ENCODE data around the gene TSHZ3.

TSHZ3 gene

DNA sequence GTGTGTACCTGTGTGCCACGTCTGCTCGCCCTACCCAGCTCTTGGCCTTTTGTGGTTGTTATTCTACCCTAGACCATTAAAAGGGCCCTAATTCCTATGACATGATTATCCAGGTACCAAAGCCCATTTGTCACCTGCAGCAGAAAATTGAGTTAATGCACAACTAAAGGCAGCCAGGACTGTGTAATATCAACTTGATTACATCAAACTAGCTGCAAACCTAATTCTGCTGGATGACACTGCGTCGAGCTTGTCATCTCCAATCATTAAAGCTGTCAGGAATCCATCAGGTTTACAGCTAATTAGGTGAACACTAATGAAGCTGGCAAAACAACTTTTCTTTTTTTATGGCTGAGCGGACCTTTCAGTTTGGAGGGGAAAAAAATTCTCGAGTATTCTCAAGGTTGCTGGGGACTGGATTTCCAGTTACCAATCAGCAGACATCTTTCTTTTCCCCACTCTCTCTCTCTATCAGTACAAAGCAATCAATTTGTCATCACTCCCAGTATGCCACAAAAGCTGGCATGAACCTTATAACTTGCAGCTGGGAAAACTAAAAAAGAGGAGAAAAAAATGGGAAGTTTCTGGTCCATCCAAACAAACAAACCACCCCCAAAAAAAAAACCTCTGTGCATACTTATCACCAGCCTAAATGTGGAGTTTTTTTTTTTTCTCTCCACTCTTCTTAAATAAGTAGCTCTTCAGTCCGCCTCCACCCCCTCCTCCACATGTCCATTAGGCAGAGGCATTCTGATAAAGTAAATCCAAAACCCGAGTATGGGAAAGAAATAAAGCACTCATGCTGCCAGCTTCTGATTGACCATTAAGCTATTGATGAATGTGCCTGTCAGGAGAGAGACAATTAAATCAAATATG is 2.8 kb downstream of the TSHZ3 start:
- DNase-seq (ENCODE audit: insufficient read length, low spot score) = no peak
- FAIRE-seq = no peak
- TF ChIP-seq, protein P1, sequence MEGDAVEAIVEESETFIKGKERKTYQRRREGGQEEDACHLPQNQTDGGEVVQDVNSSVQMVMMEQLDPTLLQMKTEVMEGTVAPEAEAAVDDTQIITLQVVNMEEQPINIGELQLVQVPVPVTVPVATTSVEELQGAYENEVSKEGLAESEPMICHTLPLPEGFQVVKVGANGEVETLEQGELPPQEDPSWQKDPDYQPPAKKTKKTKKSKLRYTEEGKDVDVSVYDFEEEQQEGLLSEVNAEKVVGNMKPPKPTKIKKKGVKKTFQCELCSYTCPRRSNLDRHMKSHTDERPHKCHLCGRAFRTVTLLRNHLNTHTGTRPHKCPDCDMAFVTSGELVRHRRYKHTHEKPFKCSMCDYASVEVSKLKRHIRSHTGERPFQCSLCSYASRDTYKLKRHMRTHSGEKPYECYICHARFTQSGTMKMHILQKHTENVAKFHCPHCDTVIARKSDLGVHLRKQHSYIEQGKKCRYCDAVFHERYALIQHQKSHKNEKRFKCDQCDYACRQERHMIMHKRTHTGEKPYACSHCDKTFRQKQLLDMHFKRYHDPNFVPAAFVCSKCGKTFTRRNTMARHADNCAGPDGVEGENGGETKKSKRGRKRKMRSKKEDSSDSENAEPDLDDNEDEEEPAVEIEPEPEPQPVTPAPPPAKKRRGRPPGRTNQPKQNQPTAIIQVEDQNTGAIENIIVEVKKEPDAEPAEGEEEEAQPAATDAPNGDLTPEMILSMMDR (IDR thresholded peaks at IDR 0.05; ENCODE audit: insufficient read depth, missing control alignments) = no peak

- TF ChIP-seq, protein P1 (IDR thresholded peaks at IDR 0.05; ENCODE audit: insufficient read depth, missing control alignments) = no peak
- DNase-seq (ENCODE audit: insufficient read length, low spot score) (no peak), FAIRE-seq (no peak)
Measured at GRCh38 chr19:31344403-31344802, 4.8 kb downstream of the TSHZ3 start.

- TF ChIP-seq, protein P1 (IDR thresholded peaks at IDR 0.05; ENCODE audit: insufficient read depth, missing control alignments) = no peak
- FAIRE-seq (no peak), DNase-seq (ENCODE audit: insufficient read length, low spot score) (no peak)
Measured at GRCh38 chr19:31342926-31343325, 6.3 kb downstream of the TSHZ3 start.

DNA sequence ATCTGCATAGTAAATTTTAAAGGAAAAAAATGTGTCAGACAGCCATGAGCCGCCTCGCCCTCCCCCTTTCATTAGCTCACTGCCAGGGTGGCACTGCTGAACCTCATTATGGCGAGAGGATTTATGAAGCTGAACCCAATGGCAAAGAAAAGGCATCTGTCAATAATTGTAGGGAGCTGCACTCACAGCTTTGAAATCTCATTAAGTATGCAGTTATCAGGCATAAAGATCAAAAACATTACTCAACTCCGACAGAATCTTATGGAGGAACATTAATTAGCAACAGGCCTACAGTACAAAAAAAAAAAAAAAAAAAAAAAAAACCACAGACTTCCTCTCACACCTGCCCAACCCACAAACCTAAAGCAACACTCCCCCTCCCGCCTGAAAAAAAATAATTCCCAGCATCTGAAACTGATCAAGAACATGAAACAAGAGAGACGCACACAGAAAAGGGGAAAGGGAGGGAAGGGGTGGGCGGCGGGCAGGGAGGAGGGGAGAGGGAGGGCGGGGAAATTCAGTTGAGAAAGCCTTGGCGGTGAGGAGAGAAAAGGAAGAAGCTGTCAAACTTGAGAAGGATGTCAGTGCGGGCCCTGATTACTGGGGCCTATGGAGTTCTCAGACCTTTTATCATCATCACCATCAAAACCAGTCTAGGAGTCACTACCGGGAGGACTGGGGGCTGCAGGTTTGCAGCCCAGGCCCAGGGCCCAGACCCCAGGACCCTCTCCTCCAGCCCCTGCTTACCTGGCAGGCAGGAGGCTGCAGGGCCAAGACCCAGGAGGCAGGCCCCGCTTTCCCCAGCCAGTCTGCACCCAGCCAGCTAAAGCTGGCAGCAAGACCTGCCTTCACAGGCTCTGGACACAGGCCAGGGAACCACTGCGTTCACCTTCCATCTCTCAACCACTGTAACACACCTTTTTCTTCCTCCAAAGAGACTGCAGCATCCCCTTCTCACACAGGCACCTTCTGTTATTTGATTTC is 8.9 kb downstream of the TSHZ3 start:
- DNase-seq (ENCODE audit: insufficient read length, low spot score) (no peak), FAIRE-seq (no peak)
- TF ChIP-seq, protein P1 (IDR thresholded peaks at IDR 0.05; ENCODE audit: insufficient read depth, missing control alignments) = no peak

- no peak for FAIRE-seq
- TF ChIP-seq, protein P1 (IDR thresholded peaks at IDR 0.05; ENCODE audit: insufficient read depth, missing control alignments) = no peak
- DNase-seq (ENCODE audit: insufficient read length, low spot score) = no peak
Measured at GRCh38 chr19:31339411-31339810, 9.8 kb downstream of the TSHZ3 start.

DNA sequence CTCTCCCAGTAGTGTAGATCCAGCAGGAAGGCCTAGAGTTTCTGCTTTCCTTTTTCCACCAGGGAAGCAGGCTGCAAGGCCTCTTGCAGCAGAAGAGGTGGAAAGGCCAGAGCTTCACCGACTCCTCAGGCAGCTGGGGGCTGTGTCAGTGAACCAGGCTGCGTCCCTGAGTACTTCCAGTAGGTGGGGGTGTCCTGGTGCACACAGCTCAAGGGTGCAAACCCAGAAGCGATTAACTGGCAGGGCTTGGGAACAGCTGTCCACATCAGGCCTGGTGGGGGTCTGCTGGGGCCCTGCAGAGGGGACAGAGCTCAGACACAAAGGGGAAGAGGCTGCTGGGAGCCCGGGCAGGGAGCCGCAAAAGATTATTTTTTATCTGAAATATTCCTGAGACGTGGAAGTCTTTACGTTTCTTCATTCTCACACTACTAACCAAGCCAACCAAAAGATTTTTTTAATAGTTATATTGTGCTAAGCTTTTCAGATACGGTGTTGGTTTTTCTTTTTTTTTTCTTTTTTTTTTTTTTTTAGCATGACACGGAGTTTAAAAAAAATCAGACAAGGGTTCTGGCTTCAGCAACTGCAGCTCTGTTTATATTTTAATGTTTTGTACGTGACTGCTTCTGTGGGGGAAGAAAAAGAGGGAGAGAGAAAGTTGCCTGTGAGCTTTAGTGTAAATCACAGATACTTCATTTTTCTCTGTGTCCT is 11.0 kb downstream of the TSHZ3 start:
- TF ChIP-seq, protein P1 (IDR thresholded peaks at IDR 0.05; ENCODE audit: insufficient read depth, missing control alignments) = peak; percentile 45
- no peak for DNase-seq (ENCODE audit: insufficient read length, low spot score)
- no peak for FAIRE-seq

All from D721Med (cell line).